Measurements from ENCODE around the gene VAV2.

Gene VAV2

DNA sequence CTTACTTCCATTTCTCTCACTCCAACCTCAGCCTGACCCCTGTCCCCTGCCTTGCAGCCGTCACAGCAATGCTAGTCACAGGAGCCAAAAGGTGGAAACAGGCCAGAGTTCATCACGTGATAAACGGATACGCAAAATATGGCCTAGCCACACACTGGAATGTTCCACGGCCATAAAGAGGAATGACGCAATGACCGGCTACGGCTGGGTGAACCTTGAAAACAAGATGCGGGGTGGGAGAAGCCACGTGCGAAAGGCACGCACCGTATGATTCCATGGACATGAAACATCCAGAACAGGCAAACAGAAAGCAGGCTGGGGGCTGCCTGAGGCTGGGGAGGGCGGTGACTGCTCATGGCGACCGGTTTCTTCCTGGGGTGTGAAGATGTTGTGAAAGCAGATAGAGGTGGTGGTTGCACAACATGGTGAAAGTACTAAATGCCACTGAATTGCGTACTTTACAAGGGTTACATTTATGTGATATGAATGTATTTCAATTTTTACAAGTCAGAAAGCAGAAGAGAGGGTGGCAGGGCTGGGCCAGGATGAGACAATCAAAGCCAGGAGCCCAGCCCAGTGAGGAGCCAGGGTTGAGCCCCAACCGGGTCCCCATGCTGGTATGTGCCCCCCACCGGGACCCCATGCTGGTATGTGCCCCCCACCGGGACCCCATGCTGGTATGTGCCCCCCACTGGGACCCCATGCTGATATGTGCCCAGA, 136.2 kb downstream of the VAV2 start:
- no peak for DNase-seq (ENCODE audit: low read depth in 1 of 2, low spot score in 1 of 2)

DNA sequence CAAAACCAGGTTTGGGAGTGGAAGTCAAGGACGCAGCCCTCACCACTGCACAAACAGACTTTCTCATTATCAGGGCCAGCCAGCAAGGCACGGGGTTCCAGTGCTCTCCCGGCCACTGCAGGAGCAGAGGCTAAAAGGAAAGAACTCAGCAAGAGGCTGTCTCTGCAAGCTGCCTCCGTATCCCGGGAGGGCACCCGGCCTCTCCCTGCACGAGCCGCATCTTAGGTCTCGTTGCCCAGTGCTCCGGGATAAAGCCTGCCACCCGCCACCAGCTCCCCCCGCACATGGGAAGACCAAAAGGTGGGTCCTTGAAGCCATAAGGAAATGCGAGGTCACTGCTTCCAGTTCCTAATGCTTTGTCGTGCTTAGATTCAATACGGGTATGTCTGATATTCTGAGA, 136.8 kb downstream of the VAV2 start:
- no peak for DNase-seq (ENCODE audit: low read depth in 1 of 2, low spot score in 1 of 2)

DNA sequence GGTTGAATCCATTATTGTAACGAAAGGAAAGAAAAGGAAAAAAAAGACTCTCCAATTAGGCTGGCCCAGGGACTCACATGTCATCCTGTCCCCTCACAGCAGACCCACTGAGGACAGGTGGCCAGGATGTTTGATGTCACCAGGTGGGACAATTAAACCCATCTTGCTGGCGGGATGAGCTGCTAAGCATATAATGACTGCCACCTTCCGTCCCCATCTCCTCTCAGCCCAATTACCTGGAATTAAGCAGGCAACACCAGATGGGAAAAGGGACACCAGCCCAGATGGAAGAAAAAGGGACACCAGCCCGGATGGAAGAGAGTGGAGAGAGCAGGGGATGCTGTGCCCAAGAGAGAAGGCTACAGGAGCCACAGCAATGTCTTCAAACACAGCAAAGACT, 137.4 kb downstream of the VAV2 start:
- DNase-seq (ENCODE audit: low read depth in 1 of 2, low spot score in 1 of 2), result no peak

DNA sequence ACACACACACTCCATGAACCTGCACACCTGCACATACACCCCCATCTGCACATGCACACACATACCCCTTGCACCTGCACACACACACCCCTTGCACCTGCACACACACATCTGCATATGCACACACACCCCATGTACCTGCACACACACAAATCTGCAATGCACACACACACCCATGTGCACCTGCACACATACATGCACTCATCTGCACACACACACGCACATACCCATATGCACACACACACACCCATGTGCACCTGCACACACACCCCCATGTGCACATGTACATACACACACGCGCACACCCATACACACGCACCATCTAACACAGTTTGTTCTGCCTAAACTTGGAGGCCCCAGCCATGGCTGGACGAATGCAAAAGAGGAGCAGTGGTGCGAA, 138.1 kb downstream of the VAV2 start:
- DNase-seq (ENCODE audit: low read depth in 1 of 2, low spot score in 1 of 2), result no peak

DNA sequence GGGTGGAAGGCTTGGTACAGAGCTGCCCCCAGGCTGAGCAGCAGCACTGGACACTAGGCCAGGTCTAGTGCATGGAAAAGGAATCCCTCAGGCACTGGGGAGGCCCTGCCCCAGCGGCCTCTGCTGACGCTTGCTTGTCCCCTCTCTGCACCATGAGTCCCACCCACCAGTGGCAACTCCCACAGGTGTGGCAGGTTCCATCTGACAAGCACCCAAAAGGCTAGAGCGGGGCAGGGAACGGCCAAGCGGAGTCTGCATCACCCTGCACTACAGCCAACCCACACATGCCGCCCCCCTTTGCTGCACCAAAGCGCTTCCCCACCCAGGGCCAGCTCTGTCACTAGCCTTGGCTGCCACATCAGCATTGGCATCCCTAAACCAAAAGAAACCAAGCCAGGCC, 138.8 kb downstream of the VAV2 start:
- DNase-seq (ENCODE audit: low read depth in 1 of 2, low spot score in 1 of 2), result no peak

DNA sequence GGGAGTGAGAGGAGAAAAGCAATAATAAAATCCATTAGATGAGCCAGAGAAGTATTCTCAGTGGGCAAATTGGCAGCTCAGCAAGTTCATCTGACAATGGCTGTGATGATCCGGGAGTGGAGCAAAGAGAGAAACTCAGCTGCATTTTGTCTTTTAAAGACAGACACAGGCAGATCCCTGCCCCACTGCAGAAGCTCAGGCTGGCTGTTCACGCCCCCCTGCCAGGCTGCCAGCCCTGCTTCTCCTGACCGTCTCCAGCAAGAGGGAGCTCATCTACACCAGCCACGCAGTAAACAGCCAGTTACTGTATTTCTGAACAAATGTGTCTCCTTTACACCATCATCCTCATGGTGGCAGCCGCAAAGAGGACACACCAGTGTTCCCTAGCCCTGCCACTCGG, 139.7 kb downstream of the VAV2 start:
- DNase-seq (ENCODE audit: low read depth in 1 of 2, low spot score in 1 of 2), result no peak

DNA sequence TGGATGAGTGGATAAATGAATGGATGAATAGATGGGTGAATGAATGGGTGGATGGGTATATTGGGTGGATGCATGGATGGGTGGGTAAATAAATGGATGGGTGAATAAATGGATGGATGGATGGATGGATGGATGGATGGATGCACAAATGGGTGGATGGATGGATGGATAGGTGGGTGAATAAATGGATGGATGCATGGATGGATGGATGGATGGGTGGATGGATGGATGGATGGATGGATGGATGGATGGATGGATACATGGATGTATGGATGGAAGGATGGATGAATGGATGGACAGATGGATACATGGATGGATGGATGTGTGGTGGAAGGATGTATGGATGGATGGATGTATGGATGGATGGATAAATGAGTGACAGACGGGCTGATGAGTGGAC, 140.4 kb downstream of the VAV2 start:
- no peak for DNase-seq (ENCODE audit: low read depth in 1 of 2, low spot score in 1 of 2)

DNA sequence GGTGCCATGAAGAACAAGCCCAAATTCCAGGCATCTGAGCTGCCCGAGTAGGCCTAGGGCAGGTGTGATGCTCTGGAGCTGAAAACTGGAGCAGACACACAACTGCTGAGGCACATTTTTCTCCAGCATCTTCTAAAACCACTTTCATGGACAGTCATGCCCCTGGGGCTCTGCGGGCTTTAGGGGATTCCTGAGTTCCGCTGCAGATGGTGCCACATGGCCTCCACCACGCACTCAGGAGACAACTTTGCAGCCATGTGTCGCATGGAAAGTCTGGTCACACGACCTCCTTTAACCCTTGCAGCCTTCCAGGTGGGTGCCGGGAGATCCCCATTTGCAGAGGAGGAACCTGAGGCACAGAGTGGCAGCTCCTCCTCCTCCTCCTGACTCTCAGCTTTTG, 141.2 kb downstream of the VAV2 start:
- no peak for DNase-seq (ENCODE audit: low read depth in 1 of 2, low spot score in 1 of 2)

DNA sequence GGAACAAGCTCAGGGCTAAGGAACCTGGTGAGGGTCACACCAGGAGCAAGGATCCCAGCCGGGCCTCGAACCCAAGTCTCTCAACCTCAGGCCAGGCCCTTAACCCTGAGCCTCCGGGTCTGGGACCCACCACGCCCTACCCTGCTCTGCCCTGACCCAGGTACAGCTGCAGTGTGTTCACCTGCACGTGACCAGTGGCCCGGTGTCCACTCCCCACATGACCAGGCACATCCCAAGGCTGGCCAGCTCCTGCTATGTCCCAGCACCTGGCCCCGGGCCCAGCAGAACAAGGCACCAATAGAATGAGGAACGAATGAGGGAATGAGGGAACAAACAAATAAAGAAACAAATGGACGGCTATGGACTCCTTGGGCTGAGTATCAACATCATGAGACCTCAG, 142.0 kb downstream of the VAV2 start:
- DNase-seq (ENCODE audit: low read depth in 1 of 2, low spot score in 1 of 2), result no peak

DNA sequence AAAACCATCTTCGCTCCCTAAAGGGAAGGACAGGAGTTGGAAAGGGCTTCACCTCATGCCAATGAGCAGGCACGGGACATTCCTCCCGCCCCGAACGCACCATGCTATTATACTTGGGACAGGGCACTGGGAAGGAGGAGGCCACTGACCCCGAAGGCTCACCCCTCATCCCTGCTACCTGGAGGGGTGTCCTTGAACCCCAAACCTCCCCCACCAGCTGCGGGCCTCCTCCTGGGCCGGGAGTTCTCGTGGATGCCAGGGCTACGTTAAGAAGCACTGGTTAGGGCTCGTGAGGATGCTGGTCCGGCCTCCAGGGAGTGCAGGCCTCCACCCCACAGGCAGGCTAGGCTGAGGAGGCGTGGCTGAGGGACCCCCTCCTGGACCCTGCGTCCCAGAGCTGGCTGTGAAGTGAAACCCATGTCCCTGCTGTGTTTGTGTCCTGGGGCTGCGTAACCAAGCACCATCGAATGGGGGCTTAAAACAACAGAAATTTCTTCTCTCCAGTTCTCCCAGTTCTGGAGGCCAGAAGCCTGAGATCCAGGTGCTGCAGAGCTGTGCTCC, 142.9 kb downstream of the VAV2 start:
- DNase-seq (ENCODE audit: low read depth in 1 of 2, low spot score in 1 of 2), result no peak

DNA sequence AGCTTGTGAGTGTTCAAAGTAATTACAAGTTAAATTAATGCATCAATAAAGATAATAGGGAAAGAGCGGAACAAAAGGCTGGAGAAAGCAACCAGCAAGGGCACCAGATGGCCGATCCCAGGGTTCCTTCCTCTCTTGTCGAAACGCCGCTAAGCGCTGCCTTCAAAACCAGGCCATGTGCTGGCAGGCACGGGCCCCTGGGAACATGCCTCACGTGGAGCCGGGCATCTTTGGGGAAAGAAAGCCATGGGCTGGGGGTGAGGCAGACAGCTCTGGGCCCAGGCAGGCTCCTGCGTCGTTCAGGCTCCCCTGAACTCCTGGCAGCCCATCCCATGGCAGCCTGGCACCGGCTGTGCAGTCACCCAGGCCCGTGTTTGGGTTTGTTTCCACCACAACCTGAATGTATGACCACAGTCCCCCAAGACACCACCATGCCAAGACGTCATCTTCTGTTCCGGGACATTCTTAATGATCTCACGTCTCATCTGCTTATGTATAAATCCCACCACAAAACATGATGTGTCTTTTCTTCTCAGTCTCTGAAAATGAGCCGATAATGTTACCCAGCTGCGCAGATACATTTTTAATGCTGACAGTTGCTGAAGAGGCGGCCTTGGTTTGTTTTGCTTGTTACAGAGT, 143.5 kb downstream of the VAV2 start:
- DNase-seq (ENCODE audit: low read depth in 1 of 2, low spot score in 1 of 2), result no peak

DNA sequence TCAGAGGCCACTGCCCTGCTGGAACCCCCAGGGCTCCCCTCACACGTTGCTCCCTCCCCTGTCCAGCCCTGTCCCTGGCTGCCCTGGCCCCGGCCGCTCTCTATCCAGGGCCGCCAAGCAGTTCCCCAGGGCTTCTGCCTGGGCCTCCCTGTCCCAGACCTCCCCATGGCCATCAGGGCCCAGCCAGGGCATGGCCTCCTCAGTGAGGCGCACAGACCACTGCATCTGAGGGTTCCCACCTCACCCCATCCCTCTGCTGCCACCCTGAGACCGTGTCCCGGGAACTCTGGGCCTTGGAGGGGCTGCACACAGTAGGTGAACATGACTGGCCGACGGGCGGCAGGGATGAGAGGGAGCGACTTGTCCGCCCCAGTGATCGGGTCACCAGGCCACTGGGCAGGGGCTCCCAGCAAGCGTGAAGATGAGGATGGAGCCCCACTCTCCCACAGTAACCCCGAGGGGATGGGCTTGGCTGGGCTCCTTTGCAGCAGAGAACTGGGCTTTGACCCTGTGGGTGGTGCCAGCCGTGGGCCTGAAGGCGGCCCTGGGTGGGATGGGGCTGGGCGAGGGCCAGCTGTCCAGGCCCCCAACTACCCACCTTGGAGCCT, 145.5 kb downstream of the VAV2 start:
- no peak for DNase-seq (ENCODE audit: low read depth in 1 of 2, low spot score in 1 of 2)

DNA sequence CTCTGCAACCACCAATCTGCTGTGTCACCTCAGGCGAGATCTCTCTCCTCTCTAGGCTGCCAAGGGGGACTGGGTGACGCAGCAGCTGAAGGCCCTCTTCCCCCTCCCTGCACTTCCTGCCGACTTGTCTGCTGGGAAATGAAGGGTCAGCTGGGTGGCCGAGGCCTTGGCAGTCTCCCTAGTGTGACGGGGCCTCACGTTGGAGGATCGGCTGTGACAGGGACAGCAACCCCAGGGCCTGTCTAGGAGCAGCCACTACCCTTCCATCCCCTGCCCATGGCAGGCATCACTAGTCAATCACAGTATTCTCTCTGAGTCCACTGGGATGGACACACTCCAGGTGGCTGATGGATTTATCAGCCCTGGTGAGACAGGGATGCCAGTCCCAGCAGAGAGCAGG, 146.7 kb downstream of the VAV2 start:
- DNase-seq (ENCODE audit: low read depth in 1 of 2, low spot score in 1 of 2), result no peak

DNA sequence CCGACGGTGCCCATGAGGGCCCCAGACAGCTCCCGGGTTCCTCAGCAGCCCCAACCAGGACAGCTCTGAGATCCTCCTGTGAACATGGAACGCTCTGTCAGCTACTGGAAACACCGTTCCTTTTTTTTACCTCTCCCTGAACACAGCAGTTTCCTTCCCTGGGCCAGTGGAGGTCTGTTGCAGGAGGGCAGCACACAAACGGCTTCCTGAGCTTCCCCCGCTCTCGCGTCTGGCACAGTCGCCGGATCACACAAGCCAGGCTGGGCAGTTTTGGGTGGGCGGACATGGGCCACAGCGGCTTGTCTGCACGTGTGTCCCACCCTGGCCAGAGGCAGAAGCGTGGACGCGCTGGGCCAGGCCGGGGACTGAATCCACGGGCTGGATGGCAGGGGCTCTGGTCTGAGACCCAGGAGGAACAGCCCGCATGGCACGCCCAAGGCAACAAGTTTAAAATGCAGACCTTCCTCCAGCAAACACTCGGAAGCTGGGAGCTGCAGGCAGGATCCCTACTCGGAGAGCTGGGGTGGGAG, 147.2 kb downstream of the VAV2 start:
- no peak for DNase-seq (ENCODE audit: low read depth in 1 of 2, low spot score in 1 of 2)

DNA sequence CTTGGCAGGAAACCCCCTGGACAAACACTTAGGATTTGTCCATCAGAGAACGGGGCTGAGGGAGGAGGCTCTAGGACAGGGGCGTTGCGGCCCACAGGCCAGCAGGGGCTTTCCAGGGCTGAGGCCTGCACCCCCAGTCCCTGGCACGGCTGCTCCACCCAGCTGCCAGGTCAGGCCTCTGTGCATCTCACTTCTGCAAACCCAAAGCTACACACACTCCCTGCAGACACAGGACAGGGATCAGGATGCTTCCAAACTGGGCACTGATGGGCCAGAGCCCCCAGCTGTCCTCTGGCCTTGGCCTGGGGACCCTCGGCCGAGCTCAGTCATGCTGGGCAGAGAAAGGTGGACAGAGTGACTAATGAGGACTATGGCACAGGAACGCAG, 147.7 kb downstream of the VAV2 start:
- DNase-seq (ENCODE audit: low read depth in 1 of 2, low spot score in 1 of 2), result no peak

DNA sequence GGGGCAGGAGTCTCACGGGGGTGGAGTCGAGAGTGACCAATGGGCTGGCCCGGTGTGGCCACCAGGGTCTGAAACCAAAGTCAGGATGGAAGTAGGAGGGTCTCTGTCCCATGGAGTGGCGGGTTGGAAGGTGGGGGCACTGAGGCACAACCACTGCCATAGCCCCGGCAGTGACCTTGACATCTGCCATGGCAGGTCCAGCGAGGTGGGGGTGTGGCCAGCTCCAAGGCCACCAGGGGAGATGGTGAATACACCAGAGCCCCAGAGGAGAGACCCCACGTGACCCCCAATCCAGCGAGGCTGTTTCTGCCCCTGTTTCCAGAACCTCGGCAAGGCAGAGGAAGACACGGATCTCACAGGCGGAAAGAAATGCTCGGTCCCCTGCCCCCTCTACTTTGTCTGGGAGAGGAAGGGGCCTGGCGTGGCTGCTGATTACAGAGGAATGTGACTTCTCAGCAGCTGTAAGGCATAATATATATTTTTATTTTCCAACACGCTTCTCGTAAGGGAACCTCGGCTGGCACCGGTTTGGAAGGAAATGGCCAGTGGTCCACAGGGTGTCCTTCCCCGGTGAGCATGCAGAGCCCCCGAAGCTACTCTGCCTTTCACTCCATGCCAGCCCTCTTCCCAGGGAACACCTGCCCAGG, 148.2 kb downstream of the VAV2 start:
- DNase-seq (ENCODE audit: low read depth in 1 of 2, low spot score in 1 of 2), result no peak

DNA sequence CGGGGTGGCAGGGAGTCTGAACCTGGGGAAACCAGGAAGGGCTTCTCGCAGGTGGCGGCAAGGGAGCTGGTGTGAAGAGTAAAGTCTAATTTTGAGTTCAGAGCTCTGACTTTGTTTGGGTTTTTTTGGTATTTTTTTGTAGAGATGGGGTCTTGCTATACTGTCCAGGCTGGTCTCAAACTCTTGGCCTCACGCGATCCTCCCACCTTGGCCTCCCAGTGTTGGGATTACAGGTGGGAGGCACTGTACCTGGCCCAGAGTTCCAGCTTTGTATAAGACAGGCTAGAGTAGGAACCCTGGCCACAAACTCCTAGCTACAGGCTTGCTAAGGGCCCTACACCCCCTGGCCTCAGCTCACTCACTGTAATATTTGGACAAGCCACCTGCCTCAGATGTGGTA, 148.9 kb downstream of the VAV2 start:
- no peak for DNase-seq (ENCODE audit: low read depth in 1 of 2, low spot score in 1 of 2)

DNA sequence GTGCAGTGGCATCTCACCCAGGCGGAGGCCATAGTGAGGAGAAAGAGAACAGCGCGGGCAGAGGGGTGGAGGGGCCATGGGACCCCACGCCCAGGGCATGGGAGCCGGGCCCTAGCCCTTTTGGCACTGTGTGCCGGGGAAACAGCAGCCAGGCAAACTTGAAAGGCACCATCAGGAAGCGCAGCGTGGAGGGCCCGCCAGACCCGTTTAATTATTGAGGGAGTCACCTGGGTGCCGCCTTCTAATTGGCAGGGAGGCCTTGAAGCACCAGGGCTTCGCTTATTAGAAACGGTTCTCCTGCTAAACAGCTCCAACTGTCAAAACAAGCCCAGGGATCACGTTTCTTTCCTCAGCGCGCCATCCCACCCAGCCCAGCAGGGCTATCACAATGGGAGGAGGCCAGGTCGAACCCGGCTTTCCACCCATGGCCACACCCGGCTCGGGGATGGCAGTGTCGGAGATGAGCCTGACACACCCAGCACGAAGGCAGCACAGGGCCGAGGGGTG, 149.3 kb downstream of the VAV2 start:
- DNase-seq (ENCODE audit: low read depth in 1 of 2, low spot score in 1 of 2), result no peak

DNA sequence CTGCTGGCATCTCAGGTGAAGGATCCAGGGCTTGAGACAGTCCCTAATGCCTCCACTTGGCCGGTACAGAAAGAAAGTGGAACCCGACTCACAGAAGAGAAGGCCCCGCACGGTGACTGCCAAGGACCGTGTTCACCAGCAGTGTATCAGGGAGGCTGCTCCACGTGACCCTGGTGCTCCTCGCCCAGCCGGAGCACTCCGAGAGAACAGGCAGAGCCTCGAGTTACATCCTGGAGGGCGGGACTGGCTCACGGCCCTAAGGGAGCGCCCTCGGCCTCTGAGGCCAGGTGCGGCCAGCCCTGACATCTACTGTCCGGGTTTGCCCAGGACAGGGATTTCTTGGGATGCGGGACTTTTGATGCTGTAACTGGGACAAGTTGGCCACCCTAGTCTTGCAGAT, 149.9 kb downstream of the VAV2 start:
- DNase-seq (ENCODE audit: low read depth in 1 of 2, low spot score in 1 of 2), result no peak

DNA sequence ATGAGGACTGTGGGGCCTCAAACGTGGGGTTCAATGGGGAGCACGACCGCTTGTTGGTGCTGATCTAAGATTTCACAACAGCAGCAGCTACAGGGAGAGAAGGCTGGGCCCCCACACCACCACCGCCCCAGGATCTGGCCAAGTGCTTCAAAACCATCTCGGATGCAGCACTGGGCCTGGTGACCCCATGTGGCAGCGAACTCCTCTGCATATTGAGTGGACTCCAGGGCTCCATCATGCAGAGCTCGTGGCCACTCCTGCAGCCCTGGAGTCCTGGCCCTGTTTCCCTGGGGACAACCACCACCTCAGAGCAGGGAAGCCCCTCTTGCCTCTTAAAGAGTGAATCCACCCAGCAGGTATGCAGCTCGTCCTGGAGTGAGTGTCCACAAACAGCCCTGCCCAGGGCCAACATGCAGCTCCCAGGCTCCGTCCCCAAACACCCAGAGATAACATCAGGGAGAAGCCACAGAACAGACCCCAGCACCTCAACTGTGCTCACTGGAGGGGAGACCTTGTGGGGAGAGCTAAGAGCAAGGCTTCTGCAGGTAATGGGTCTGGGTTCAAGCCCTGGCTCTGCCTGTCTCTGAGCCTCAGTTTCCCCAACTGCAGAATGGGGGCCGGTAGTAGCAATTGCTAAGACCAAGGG, 150.8 kb downstream of the VAV2 start:
- DNase-seq (ENCODE audit: low read depth in 1 of 2, low spot score in 1 of 2), result no peak

DNA sequence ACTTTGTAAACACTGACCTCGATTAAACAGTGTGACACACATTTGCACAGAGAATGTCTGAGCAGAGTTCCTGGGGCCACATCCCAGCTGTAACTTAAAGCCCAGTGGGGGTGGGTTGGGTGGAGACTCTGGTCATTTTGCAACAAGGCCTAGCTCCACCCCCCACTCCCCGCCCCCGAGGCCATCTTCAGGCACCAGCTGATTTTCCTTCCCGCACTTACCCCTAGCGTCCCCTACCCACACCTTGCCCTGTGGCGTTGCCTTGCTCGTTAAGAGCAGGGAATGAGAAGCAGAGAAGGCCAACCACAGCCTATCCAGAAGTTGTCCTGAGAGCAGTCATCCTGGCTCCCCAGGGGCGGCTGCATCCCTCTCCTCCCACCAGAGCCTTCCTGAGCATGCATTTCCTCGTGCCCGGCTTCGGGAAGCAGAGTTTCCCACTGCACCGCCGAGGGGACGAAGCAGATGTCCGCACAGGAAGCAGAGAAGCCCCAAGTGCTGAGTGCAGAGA, 152.2 kb downstream of the VAV2 start:
- DNase-seq (ENCODE audit: low read depth in 1 of 2, low spot score in 1 of 2), result no peak

Data from stimulated activated CD4-positive, alpha-beta T cell treated with anti-CD3 and anti-CD28 coated beads, Interleukin-15, amount 100 ng/mL, for 1 hour (primary cell).